H1 (cell line): ENCODE results near the gene CXXC5. TPM values are rescaled to one million over a fixed set of nuclear protein-coding genes. Genes with fewer than 3 reads are reported as not detected.

Experiments used
- CEBPB ChIP-seq: IDR thresholded peaks from 2 replicates; pipeline ENCODE4 v1.6.1; 2012; ENCODE audit warnings: low read depth, low read length
- KDM4A ChIP-seq: IDR thresholded peaks from one replicate; pipeline ENCODE4 v1.7.1; 2012; ENCODE audit warnings: low read depth, mild to moderate bottlenecking, moderate library complexity, low read length, inconsistent platforms; ENCODE audit not compliant: severe bottlenecking
- NRF1 ChIP-seq: IDR thresholded peaks from 2 replicates; pipeline ENCODE4 v1.6.1; 2011; ENCODE audit warnings: mild to moderate bottlenecking, low read depth, low read length, improper control_type of control experiment
- POLR2AphosphoS5 ChIP-seq: IDR thresholded peaks from 2 replicates; pipeline ENCODE4 v1.6.1; 2011; ENCODE audit warnings: low read depth, low read length
- RAD21 ChIP-seq, 2 experiments: IDR thresholded peaks in 1 of 2; conservative IDR thresholded peaks in 1 of 2; 2 replicates each; pipeline ENCODE4 v1.6.1; 2011; ENCODE audit warnings: low read depth in 2 of 2, low read length in 2 of 2, improper control_type of control experiment in 1 of 2, inconsistent platforms in 1 of 2, mild to moderate bottlenecking in 1 of 2, moderate library complexity in 1 of 2
- SRF ChIP-seq: IDR thresholded peaks from 2 replicates; pipeline ENCODE4 v1.6.1; 2011; ENCODE audit warnings: mild to moderate bottlenecking, low read depth, low read length, moderate library complexity
- polyA plus RNA-seq, 7 experiments: library from polyadenylated mRNA; depleted of rRNA in 3 of 7; stranded (reverse) in 5 of 7; unstranded in 2 of 7; fragments of >200 nt in 5 of 7; fragments of 200-250 nt in 2 of 7; gene quantifications; 1 replicate in 5 of 7; 2 replicates in 1 of 7; 4 replicates in 1 of 7; pipeline versions ENCODE4 v1.2.1 to v1.2.3, GENCODE V29; 2011 to 2013; ENCODE audit warnings: missing spikeins in 2 of 7, mixed read lengths in 2 of 7
- total RNA-seq: library from RNA; stranded (reverse); fragmentation: NEBNext Ultra II Directional; extraction: Animal tissue kit (Norgen Biotek cat#: 25700); gene quantifications from 2 replicates; pipeline ENCODE4 v1.2.1, GENCODE V29; 2021
- TF ChIP-seq, protein P1 (sequence below): fragments of 300-600 bp; sonication (generic); IDR thresholded peaks from 2 replicates; pipeline ENCODE4 v1.7.1; 2012; ENCODE audit warnings: low read length, moderate library complexity, mild to moderate bottlenecking, inconsistent platforms; ENCODE audit not compliant: insufficient replicate concordance
- TF ChIP-seq, protein P2 (sequence below): IDR thresholded peaks from 2 replicates; pipeline ENCODE4 v1.6.1; 2012; ENCODE audit warnings: inconsistent platforms
- TF ChIP-seq, protein P3 (sequence below), 3 experiments: IDR thresholded peaks; 1 replicate in 2 of 3; 2 replicates in 1 of 3; pipeline versions ENCODE4 v1.5.1 to v1.6.1; 2011; ENCODE audit warnings: low read length in 3 of 3, mild to moderate bottlenecking in 3 of 3, inconsistent platforms in 2 of 3, low read depth in 1 of 3, moderate library complexity in 1 of 3; ENCODE audit not compliant: insufficient read depth in 1 of 3; ENCODE audit errors: control extremely low read depth in 1 of 3

The CXXC5 gene
- total and polyA plus RNA-seq, 2 of the 8 experiments (the other 6 are each of a cell fraction or from before 2014, with no cell fraction given), result 61.4 to 74.0 TPM

DNA sequence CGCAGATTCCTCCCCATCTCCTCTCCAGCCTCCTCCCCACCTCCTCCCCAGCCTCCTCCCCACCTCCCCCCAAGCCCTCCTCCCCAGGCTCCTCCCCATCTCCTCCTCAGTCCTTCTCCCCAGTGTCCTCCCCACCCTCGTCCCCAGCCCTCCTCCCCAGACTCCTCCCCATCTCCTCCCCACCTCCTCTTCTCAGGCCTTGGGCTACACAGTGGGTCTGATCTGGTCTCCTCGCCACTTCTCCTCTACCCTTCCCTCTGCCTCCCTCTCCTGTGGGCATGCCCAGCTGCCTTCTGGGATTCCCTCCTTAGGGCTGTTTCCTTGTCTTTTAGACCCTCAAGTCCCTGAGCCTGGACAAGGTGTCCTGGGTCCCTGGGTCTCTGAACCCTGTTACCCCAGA lies 28.3 kb downstream of the CXXC5 start (continued):
- TF ChIP-seq, protein P1, sequence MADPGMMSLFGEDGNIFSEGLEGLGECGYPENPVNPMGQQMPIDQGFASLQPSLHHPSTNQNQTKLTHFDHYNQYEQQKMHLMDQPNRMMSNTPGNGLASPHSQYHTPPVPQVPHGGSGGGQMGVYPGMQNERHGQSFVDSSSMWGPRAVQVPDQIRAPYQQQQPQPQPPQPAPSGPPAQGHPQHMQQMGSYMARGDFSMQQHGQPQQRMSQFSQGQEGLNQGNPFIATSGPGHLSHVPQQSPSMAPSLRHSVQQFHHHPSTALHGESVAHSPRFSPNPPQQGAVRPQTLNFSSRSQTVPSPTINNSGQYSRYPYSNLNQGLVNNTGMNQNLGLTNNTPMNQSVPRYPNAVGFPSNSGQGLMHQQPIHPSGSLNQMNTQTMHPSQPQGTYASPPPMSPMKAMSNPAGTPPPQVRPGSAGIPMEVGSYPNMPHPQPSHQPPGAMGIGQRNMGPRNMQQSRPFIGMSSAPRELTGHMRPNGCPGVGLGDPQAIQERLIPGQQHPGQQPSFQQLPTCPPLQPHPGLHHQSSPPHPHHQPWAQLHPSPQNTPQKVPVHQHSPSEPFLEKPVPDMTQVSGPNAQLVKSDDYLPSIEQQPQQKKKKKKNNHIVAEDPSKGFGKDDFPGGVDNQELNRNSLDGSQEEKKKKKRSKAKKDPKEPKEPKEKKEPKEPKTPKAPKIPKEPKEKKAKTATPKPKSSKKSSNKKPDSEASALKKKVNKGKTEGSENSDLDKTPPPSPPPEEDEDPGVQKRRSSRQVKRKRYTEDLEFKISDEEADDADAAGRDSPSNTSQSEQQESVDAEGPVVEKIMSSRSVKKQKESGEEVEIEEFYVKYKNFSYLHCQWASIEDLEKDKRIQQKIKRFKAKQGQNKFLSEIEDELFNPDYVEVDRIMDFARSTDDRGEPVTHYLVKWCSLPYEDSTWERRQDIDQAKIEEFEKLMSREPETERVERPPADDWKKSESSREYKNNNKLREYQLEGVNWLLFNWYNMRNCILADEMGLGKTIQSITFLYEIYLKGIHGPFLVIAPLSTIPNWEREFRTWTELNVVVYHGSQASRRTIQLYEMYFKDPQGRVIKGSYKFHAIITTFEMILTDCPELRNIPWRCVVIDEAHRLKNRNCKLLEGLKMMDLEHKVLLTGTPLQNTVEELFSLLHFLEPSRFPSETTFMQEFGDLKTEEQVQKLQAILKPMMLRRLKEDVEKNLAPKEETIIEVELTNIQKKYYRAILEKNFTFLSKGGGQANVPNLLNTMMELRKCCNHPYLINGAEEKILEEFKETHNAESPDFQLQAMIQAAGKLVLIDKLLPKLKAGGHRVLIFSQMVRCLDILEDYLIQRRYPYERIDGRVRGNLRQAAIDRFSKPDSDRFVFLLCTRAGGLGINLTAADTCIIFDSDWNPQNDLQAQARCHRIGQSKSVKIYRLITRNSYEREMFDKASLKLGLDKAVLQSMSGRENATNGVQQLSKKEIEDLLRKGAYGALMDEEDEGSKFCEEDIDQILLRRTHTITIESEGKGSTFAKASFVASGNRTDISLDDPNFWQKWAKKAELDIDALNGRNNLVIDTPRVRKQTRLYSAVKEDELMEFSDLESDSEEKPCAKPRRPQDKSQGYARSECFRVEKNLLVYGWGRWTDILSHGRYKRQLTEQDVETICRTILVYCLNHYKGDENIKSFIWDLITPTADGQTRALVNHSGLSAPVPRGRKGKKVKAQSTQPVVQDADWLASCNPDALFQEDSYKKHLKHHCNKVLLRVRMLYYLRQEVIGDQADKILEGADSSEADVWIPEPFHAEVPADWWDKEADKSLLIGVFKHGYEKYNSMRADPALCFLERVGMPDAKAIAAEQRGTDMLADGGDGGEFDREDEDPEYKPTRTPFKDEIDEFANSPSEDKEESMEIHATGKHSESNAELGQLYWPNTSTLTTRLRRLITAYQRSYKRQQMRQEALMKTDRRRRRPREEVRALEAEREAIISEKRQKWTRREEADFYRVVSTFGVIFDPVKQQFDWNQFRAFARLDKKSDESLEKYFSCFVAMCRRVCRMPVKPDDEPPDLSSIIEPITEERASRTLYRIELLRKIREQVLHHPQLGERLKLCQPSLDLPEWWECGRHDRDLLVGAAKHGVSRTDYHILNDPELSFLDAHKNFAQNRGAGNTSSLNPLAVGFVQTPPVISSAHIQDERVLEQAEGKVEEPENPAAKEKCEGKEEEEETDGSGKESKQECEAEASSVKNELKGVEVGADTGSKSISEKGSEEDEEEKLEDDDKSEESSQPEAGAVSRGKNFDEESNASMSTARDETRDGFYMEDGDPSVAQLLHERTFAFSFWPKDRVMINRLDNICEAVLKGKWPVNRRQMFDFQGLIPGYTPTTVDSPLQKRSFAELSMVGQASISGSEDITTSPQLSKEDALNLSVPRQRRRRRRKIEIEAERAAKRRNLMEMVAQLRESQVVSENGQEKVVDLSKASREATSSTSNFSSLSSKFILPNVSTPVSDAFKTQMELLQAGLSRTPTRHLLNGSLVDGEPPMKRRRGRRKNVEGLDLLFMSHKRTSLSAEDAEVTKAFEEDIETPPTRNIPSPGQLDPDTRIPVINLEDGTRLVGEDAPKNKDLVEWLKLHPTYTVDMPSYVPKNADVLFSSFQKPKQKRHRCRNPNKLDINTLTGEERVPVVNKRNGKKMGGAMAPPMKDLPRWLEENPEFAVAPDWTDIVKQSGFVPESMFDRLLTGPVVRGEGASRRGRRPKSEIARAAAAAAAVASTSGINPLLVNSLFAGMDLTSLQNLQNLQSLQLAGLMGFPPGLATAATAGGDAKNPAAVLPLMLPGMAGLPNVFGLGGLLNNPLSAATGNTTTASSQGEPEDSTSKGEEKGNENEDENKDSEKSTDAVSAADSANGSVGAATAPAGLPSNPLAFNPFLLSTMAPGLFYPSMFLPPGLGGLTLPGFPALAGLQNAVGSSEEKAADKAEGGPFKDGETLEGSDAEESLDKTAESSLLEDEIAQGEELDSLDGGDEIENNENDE, result no peak
- TF ChIP-seq NRF1 (no peak), CEBPB (no peak), RAD21 (IDR thresholded peaks at IDR 0.05 in 1 of 2, conservative IDR thresholded peaks at IDR 0.05 in 1 of 2; ENCODE audit: low read depth in 2 of 2, low read length in 2 of 2) (no peak), POLR2AphosphoS5 (no peak), KDM4A (no peak), SRF (no peak)
- TF ChIP-seq, protein P2, sequence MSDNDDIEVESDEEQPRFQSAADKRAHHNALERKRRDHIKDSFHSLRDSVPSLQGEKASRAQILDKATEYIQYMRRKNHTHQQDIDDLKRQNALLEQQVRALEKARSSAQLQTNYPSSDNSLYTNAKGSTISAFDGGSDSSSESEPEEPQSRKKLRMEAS, result no peak
- TF ChIP-seq, protein P3, sequence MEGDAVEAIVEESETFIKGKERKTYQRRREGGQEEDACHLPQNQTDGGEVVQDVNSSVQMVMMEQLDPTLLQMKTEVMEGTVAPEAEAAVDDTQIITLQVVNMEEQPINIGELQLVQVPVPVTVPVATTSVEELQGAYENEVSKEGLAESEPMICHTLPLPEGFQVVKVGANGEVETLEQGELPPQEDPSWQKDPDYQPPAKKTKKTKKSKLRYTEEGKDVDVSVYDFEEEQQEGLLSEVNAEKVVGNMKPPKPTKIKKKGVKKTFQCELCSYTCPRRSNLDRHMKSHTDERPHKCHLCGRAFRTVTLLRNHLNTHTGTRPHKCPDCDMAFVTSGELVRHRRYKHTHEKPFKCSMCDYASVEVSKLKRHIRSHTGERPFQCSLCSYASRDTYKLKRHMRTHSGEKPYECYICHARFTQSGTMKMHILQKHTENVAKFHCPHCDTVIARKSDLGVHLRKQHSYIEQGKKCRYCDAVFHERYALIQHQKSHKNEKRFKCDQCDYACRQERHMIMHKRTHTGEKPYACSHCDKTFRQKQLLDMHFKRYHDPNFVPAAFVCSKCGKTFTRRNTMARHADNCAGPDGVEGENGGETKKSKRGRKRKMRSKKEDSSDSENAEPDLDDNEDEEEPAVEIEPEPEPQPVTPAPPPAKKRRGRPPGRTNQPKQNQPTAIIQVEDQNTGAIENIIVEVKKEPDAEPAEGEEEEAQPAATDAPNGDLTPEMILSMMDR (IDR thresholded peaks at IDR 0.05; ENCODE audit: control extremely low read depth in 1 of 3, insufficient read depth in 1 of 3, low read depth in 1 of 3, low read length in 3 of 3), result no peak
